LNCaP clone FGC (cell line): ENCODE results near the gene TRIM50.
"Not testable (repeated sequence)": the region's sequence is repeated elsewhere in the genome, so short reads cannot be mapped to it uniquely, and the experiment has no call there.

Source experiments
- DNase-seq: peaks from one replicate; pipeline ENCODE4 v3.0.0-alpha.2; 2011; ENCODE audit warnings: low read depth
- H3K4me3 ChIP-seq: 2 replicates; pipeline ENCODE4 v1.5.1; 2011; ENCODE audit warnings: mild to moderate bottlenecking, low read depth, low read length, control low read depth
- CTCF ChIP-seq: IDR thresholded peaks from 2 replicates; pipeline ENCODE4 v1.5.1; 2012; ENCODE audit warnings: mild to moderate bottlenecking; ENCODE audit not compliant: control insufficient read depth, insufficient read depth; ENCODE audit errors: extremely low read depth

TRIM50 gene

GRCh38 chr7:73338321-73338720 is 10.4 kb upstream of the TRIM50 start:
- no peak for TF ChIP-seq CTCF
- no peak for DNase-seq
- H3K4me3 ChIP-seq, result no peak overlapping the region

- no peak overlapping the region for H3K4me3 ChIP-seq
- TF ChIP-seq CTCF, result no peak
- DNase-seq, result no peak
Observed at GRCh38 chr7:73332447-73332846, 4.6 kb upstream of the TRIM50 start.

- no peak for TF ChIP-seq CTCF
- no peak overlapping the region for H3K4me3 ChIP-seq
- no peak for DNase-seq
Observed at GRCh38 chr7:73330772-73331171, 2.9 kb upstream of the TRIM50 start.

GRCh38 chr7:73329861-73330581 is 2.1 kb upstream of the TRIM50 start:
- DNase-seq, result no peak
- TF ChIP-seq CTCF, result no peak

GRCh38 chr7:73328696-73329095 is 814 bp upstream of the TRIM50 start:
- no peak for TF ChIP-seq CTCF
- no peak overlapping the region for H3K4me3 ChIP-seq
- no peak for DNase-seq

More at GRCh38 chr7:73329861-73330581, 2.1 kb upstream of the TRIM50 start:
- no peak overlapping the region for H3K4me3 ChIP-seq

- H3K4me3 ChIP-seq, DNase-seq: not testable (repeated sequence)
Observed at GRCh38 chr7:73327449-73327848, 433 bp downstream of the TRIM50 start.

- not testable (repeated sequence) for DNase-seq, H3K4me3 ChIP-seq
Observed at GRCh38 chr7:73325424-73325823, 2.5 kb downstream of the TRIM50 start.

- peak; percentile 31 for TF ChIP-seq CTCF
- not testable (repeated sequence) for DNase-seq, H3K4me3 ChIP-seq
Observed at GRCh38 chr7:73324081-73324845, 3.6 kb downstream of the TRIM50 start.

- DNase-seq, H3K4me3 ChIP-seq: not testable (repeated sequence)
Observed at GRCh38 chr7:73323434-73324080, 4.3 kb downstream of the TRIM50 start.

- H3K4me3 ChIP-seq, DNase-seq: not testable (repeated sequence)
Observed at GRCh38 chr7:73320009-73320408, 7.9 kb downstream of the TRIM50 start.

- DNase-seq, H3K4me3 ChIP-seq: not testable (repeated sequence)
Observed at GRCh38 chr7:73319541-73319940, 8.3 kb downstream of the TRIM50 start.
